HG03045 (cell line): ENCODE results near the gene TAP1.

Experiments
- ATAC-seq: cut with Tn5 transposase; IDR thresholded peaks from one replicate; pipeline ENCODE4 v1.9.1; 2021; ENCODE audit warnings: mild to moderate bottlenecking, moderate library complexity; ENCODE audit not compliant: unreplicated experiment

The TAP1 gene

DNA sequence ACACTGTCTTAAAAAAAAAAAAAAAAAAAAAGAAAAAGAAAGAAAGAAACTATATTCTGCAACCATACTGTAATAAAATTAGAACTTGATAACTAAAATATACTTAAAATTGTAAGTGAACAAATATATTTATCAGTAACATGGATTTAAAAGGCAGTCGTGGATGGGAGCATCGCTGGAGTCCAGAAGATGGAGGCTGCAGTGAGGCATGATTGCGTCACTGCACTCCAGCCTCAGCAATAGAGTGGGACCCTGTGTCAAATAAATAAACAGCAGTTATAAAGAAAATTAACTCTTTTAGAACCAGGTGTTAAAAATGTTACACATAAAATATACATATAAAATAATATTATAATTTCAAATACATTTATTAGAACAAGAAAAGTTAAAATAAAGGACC, 9.2 kb upstream of the TAP1 start:
- ATAC-seq, result no peak

DNA sequence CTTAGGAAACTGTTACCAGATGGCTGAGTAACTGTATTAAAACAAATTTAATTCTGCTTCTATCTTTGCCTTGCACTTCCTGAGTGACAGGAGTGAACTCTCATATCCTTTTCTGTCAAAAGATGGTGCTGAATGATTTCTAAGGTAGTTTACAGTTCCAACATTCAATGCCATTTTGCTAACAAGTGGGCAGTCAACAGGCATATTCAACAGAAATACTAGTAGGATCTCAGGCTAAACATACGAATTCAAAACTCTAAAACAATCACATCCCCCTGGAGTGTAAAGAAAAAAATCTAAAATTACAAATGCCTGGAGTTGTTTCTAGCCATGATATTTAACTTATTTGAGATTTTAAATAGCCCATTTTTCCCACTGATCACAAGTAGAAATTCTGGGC, 7.2 kb upstream of the TAP1 start:
- no peak for ATAC-seq

DNA sequence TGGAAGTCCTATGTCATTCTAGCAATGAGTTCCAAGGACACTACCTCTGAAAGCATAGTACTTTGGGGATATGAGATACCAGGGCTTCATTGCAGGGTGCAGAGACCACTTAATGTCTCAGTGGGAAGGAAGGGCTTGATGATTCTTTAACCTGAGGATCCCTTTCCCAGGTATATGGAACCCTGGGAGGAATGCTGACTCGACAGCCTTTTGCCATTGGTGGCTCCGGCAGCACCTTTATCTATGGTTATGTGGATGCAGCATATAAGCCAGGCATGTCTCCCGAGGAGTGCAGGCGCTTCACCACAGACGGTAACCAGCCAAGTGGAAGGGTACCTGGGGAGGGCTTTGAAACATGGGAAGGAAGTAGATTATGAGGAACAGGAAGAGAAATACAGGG, 4.7 kb upstream of the TAP1 start:
- ATAC-seq, result no peak

DNA sequence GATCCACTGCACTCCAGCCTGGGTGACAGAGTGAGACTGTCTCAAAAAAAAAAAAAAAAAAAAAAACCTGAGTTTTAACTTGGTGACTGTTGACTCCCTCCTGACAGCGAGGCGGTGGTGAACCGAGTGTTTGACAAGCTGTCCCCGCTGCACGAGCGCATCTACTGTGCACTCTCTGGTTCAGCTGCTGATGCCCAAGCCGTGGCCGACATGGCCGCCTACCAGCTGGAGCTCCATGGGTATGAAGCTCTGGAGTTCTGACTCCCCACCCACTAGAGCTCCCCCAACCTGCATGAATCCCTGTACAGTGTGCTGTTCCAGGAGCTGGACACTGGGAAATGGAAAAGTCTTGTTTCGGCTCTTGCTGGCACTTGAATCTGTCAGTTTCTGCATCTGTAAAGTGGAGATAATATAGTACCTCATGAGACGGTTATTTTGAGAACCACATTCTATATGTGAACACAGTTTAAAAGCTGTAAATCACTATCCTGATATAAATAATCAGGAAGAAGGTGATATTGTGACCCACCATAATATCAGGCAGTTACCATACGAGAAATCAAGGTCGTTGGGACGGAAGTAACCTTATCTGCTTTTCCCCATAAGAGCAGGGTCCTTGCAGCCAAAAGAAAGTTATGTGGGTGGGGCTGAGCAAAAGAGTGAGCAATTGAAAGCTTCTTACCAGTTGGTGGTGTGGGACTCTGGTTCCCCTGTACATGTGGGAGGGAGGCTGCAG, 3.8 kb upstream of the TAP1 start:
- no peak for ATAC-seq

DNA sequence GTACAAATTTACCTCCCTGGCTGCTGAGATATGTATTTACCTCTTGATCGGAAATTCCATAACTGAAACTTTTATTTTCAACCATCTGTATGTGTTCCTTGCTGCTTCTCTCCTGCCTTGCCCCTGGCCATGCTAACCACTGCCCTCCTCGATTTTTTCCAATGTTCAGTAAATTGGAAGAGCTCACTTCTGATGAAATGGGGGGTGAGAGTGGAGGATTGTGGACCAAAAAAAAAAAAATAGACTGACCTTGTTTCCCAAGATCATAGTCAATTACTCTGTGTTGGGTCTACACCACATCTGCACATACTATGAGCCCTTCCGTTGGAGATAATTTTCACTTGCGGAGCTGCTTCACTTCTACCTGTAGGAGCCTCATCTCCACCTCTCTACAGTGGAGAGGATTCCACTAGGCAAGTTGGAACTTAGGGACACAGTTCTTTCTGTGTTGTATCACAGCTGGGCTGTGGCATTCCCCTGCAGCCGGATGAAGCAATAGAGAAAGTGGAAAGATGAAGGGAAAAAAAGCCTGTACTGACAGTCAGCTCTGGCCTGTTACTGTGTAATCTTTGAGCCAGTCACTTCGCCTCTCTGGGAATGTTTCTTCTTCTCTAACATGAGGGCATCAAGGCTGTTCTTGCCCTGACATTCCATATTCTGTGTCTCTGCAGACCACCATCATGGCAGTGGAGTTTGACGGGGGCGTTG, 2.1 kb upstream of the TAP1 start:
- ATAC-seq, result no peak

DNA sequence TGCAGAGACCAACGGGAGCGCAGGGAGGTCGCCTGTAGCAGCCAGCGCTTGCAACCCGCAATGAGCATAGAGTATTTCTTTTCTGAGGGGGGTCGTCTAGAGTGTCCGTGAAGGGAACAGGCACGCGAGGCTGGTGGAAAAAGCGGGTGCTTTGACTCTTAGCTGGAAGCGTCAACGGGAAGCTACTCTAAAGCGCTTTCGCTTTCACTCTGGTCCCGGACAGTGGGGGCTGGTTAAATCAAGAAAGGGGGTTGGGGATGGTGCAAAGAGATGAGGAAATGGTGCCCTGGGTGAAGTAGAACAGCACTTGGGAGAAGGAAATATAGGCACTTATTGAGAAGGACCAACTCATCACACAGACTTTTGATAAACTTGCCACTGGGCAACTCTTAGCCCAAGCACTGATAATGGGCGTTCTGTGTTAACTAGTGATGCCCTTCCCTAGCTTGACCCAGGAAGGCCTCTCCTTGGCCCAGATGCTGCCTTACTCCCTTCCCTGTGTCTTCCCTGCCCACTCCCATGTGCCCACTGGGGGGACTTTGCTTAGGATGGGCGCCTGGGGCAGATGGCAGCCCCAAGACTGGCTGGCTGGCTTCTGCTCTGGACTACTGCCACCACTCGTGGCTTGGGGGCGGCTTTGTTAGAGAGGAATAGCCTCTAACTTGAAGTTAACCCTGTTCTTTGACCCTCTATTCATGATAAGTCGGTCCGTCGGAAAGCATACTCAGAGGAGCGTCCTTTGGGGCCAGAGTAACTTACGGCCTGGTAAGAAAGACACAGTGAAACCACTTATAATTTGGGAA, 1.1 kb upstream of the TAP1 start:
- ATAC-seq, result peak; percentile 15

DNA sequence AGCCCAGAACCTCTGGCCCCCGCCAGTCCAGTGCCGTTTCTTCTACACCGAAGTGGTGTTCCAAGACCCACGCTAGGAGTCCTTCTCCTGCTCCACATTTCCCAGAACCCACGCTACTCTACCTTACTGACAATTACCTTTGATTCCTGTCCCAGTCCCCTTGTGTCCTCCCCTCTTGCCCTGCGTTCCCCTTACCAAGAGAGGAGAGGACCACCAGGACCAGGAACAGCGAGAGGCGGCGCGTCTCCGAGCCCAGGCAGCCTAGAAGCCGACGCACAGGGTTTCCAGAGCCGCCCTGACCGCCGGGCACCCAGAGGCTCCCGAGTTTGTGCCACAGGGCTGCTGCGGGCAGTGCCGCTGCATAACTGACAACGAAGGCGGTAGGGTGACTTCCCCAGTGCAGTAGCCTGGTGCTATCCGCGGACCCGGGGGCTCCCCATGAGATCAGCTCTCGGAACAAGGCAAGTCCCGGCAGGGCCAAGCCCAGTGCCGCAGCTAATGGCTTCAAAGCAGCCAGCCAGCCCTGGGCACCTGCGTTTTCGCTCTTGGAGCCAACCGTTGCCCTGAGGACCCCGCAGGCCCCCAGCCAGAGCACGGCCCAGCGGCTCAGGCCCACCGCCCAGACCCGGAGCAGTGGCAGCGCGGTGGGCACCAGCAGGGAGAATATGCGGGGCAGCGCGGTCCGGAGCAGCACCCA, 512 bp downstream of the TAP1 start:
- ATAC-seq, result peak; percentile 28

DNA sequence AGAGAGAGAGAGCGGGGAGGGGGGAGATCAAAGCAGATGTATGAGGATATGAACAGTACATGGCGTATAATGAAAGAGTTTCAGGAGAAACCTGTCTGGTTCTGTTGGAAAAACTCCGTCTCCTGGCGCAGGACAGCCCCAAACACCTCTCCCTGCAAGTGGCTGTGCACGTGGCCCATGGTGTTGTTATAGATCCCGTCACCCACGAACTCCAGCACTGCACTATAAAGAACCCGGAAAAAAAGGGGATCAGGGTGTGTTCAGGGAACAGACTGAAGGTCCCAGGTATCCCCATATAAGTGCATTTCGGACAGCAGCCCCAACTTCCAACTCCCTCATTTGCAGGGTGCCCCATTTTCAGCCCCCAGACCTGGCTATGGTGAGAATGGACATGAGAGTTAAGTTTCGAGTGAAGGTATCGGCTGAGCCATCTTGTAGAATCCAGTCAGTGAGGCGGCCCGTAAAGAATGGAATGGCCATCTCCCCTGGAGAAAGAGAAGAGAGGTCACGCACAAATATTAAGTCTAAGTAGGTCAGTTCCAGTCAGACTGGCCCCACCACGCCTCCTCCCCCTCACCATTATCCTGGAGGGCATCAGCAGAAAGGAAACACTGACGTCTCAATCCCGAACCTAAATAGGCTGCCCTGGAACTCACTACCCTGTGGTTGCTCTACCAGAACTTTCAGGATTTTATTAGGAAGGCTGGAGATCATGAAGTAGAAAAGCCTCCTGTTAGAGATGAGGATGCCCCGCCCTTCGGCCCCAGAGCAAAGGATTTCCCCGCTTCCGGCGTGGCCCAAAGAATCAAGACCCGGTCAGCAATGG, 1.3 kb downstream of the TAP1 start:
- no peak for ATAC-seq

DNA sequence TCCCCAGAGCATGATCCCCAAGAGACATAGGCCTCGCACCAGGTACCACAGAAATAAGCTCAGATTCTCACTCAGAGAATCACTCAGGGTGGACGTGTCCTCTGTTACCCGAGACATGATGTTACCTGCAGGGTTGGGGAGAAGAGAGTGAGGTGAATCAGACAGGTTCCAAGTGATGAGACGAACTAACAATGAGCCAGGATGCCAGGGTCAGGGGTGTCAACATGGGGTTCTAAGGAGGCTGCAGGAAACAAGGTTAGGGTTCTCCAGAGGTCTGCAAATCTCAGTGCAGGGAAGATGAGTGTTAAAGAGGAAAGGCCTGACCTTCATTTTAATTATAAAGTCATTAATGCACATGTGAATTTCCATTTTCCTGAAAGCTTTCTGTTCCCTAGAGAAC, 2.5 kb downstream of the TAP1 start:
- no peak for ATAC-seq

DNA sequence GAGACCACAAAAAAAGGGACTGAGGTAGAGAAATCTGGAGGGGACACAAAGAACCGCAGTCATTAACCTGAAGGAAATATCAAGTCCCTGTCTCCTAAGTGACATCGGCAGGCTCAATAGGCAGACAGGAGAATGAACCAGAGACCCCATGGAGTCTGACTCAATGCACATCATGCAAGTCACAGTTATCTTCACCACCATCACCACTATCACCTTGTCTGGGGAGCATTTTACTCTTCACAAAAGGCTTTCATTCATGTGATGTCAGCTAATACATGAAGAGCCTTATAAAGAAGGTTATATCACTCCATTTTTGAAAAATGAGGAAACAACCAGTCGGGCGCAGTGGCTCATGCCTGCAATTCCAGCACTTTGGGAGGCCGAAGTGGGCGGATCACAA, 4.4 kb downstream of the TAP1 start:
- no peak for ATAC-seq

DNA sequence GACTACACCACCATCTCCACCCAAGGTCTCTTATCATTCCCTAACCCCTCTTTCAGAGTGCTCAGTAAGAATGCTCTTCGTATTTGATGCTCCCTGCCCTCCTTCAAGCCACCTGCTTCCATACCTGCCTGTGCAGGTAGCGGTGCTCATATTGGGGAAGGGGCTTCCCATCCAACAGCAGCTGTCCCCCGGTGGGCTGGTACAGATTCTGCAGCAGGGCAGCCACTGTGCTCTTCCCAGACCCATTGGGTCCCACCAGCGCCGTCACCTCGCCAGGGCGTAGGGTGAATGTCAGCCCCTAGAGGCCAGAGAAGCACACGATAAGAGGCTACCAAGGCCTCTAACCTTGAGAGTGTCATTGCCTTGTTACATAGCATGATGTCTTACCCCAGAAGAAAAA, 5.7 kb downstream of the TAP1 start:
- no peak for ATAC-seq

DNA sequence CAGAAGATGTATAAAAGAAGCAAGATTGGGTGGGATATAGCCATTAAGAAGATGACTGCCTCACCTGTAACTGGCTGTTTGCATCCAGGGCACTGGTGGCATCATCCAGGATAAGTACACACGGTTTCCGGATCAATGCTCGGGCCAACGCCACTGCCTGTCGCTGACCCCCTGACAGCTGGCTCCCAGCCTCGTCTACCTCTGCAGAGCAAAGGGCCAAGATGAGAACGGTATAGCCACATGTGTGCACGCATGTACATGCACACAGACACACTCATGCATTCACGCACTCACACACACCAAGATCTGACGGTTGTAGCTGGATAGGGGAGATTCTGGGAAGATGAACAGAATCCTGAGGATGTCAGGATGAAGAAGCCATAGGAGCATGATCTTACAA, 6.5 kb downstream of the TAP1 start:
- no peak for ATAC-seq

DNA sequence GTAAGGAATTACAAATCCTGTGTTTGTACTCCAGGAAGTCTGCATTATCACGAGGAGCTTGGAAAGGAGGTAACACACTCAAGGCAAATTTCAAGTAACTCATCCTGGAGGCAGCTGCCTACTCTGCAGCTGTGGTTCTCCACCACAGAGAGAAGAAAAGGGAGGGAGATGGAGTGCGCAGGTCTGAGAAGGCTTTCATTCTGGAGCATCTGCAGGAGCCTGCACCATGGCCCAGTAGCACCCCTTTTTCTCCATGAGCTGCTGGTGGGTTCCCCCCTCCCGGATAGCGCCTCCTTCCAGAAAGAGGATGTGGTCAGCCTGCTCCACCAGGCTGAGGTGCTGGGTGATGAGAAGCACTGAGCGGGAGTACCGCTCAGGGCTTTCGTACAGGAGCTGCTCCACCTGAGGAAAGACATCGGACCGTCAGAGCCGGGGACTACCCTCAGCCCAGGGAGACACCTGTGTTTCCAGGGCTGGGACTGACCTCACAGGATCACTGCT, 8.1 kb downstream of the TAP1 start:
- ATAC-seq, result no peak

DNA sequence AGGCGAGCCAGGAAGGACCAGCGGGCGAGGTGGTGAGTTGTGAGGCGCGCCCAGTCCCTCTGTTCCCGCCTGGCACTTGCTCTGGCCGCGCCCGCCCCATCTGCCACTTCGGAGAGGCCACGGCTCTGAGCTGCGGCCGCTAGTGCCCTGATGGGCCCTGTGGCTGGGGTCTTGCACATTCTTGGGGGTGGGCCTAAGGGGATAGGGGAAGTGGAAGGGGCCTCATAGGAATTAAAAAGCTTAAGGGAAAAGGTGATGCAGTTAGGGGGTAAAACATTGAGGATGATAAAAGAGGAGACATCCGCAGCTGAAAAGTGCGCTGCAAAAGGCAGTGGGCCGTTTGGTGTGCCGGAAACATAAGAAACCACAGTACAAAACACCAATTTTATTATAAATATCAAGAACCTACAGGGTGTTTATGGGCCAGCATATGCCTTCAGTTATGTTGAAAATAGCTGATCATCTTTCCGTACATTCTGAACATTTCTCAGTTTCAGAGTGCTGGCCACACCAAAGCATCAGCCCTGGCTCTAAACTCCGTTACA, 8.6 kb downstream of the TAP1 start:
- ATAC-seq, result no peak

DNA sequence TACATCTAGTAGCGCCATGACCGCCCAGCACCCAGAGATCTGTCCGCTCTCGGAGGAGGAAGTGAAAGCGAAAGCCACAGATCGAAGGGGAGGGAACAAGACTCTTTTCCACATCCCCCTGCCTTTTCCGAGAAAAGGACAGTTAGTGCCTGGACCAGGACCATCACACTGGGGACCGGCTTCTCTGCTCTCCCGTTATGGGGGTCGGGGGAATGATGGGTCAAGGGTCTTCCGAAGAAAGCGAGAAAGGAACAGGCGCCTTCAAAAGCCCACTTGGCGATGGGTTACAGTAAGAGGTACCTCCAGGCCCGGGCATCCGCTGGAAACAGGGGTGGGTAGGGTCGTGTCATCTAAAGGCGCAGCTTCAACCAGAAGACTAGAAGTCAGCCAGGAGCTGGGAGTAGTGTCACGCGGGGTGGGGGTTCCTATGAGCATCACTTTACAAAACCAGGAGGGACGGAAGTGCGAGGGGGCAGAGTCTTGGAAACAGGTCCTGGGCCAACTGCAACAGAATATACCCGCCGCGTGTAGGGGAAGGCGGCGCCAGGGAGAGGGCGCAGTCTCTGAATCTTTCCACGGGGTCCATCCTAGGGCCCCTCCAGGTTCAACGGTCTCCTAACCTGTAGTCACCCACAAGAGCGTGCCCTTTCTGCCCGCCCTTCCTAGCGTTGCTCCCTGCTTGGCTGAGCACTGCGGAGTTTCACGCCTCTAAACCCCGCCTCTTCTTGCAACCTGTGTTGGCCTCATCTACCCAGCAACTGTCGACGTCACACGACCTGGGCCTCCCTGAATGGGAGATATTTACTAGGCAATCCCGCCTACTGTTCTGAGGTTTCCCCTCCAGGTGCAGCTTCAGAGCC, 9.3 kb downstream of the TAP1 start, which contains the start of gene PSMB8:
TSS of gene PSMB8 (minus strand) at position 69 of the 860 bp plus-strand sequence. CDS start at position 18, 51 bp downstream.
- ATAC-seq, result peak; percentile 67

DNA sequence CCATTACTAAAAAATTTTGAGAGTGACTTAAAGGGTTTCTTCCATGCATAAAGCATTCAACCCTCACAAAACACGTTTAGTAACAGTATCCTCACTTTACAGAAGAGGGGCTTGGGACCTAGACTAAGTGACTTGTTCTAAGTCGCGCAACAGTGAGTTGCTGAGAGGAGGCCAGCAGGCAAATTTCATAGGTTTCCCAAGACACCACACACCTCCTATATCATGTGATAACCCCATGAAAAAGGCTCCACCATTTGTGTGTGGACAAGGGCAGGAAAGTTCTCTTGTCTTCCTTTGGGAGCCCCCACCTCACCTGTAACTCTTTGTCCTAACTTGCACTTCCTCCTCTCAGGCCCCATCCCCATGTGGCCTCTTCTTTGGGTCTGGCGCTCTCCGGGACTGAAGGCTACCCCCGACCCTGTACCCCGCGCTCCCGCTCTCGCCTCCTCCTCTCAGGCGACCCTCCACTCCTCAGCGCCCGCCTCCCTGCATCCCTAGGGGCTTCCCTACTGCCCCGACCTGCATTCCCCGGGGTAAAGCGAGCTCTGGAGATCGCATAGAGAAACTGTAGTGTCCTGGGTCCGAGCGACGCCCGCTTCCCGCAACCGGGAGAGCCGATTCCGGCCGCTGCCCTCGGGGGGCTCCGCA, 10.0 kb downstream of the TAP1 start:
- no peak for ATAC-seq

DNA sequence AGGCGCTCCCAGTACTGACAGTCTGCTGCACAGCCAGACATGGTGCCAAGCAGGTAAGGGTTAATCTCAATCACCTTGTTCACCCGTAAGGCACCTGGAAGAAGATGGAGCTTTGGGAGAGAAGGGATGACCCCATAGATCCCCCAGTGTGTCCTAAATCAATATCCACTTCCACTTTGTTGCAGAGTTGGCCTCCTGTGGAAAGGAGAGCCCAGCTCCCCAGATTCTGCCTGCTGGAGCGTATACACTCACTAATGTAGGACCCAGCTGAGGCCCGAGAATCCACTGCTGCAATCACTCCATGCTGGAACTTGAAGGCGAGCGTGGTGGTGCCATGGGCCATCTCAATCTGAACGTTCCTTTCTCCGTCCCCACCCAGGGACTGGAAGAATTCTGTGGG, 10.8 kb downstream of the TAP1 start:
- ATAC-seq, result no peak

DNA sequence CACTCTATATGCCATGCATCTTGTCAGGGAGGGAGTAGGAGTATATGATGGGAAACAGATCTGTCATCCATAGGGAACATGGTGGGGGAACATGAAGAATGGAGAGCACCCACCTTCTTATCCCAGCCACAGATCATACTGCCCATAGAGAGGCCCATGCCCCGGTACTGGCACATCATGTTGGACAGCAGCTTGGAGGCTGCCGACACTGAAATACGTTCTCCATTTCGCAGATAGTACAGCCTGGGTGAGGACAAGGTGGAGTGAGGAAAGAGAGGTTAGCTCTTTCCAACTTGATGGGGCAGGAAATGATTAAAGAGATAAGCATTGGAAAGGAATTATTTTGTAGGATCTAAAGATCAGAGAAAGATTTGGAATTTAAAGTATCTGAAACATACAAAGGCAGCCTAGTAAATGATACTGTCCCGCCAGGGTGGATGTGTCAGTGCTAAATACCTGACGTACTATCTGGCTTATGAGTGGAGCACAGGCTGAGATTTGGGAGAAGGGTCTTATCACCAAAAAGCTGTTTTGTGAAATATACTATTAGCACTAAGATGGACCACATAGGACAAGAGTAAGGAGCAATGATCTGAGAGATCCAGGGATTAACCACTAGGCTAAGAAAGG, 11.4 kb downstream of the TAP1 start:
- ATAC-seq, result no peak
